ENCODE data around the gene ACIN1.

DNA sequence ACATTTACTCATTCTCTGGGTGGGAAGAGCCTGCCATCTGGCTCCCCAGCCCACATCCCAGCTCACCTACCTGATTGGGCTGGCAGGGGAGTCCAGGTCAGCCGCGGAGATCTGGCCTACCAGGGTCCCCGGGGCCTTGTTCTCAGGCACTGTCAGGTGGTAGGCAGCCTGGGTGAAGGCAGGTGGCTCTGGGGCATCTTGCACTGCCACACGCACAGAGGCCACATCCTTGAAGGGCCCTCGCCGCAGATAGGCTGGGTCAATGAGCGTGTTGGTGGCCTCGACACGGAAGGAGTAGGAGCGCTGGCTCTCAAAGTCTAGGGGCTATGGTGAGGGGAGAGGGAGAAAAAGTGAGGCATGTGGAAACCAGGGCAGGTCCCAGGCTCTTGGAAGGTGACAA is 41.5 kb downstream of the ACIN1 start:
- TF ChIP-seq POLR2A (IDR thresholded peaks at IDR 0.05) (no peak), CTCF (IDR thresholded peaks at IDR 0.05) (no peak)

All from tibial nerve (tissue), 3 donors.